A673 (cell line): Measurements from ENCODE around the gene TTC14.

Experiments
- CTCF ChIP-seq: fragments of 300-800, 200-600 bp; sonication (generic); conservative IDR thresholded peaks from 2 replicates; pipeline ENCODE4 v1.5.1; 2017; ENCODE audit warnings: low read depth, mild to moderate bottlenecking, antibody characterized with exemption, low read length, moderate library complexity, mixed read lengths
- EZH2 ChIP-seq: fragments of 200-600 bp; sonication (generic); IDR thresholded peaks from 2 replicates; pipeline ENCODE4 v1.6.1; 2017; ENCODE audit warnings: borderline replicate concordance, low read depth, mild to moderate bottlenecking, mixed read lengths, antibody characterized with exemption, low read length; ENCODE audit not compliant: poor library complexity, severe bottlenecking

- no peak for TF ChIP-seq CTCF
- TF ChIP-seq EZH2, result no peak
Measured at GRCh38 chr3:180630371-180630770, 28.4 kb downstream of the TTC14 start.
